GM12891 (cell line): ENCODE data around the gene CSH1.

Source experiments
- DNase-seq: peaks from one replicate; pipeline ENCODE4 v3.0.0; 2011; ENCODE audit warnings: low spot score; ENCODE audit not compliant: insufficient read length
- FAIRE-seq: peaks from 2 replicates; lab custom pipeline; 2011; peaks lifted over from hg19 to GRCh38; lab: Jason Lieb, UNC
- PAX5 ChIP-seq: IDR thresholded peaks from 2 replicates; pipeline ENCODE4 v1.6.1; 2011; ENCODE audit warnings: low read length, moderate library complexity, mild to moderate bottlenecking; ENCODE audit not compliant: insufficient read depth, severe bottlenecking
- POLR2A ChIP-seq: IDR thresholded peaks from 2 replicates; pipeline ENCODE4 v1.6.1; 2011; ENCODE audit warnings: low read depth, low read length, control low read depth
- POLR2AphosphoS5 ChIP-seq: IDR thresholded peaks from 2 replicates; pipeline ENCODE4 v1.6.1; 2011; ENCODE audit warnings: low read depth, low read length, control low read depth
- POU2F2 ChIP-seq: IDR thresholded peaks from 2 replicates; pipeline ENCODE4 v1.6.1; 2011; ENCODE audit warnings: low read depth, mild to moderate bottlenecking, control low read depth, low read length, moderate library complexity
- SPI1 ChIP-seq: IDR thresholded peaks from 2 replicates; pipeline ENCODE4 v1.6.1; 2011; ENCODE audit warnings: low read depth, low read length, control low read depth
- TAF1 ChIP-seq: IDR thresholded peaks from 2 replicates; pipeline ENCODE4 v1.6.1; 2011; ENCODE audit warnings: low read depth, low read length, control low read depth

The CSH1 gene

DNA sequence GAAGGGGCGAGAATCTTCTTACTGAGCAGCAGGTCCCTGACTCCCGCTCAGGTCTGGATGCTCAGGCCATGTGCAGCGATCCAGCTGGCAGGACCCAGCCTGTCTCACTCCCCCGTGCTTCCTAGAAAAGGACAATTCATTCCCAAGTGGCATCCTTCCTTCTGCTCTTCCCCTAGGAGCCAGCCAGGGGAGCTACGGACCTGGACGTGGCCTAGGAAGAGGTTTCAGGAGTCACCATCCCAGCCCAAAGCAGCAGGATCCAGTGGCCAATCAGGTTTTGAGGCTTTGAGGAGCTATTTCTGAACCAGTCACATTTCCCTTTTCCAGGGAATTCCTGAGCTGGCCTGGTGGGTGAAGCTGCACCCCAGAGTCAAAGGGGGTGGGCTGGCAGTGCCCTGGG, 43.5 kb upstream of the CSH1 start:
- DNase-seq (no peak), FAIRE-seq (no peak)
- no peak for TF ChIP-seq POLR2A
- no peak for TF ChIP-seq POLR2AphosphoS5
- TF ChIP-seq SPI1, result no peak
- TF ChIP-seq POU2F2, result no peak
- no peak for TF ChIP-seq PAX5
- no peak for TF ChIP-seq TAF1

DNA sequence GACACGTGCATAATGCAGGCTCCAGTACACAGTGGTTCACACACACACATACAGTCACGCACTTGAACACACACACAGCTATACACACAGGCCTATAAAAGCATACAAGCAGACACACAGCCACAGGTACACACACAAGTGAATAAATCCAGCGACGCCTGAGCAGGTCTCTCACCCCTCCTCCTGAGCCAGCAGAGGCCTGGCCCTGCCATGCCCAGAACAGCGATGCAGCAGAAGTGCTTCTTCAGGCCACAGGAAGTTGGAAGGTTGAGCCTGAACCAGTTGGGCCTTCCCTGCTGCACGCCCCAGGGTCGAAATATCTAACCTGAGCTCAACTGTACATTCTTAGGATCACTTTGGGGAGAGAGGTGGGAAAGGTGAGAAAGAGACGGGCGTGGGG, 43.0 kb upstream of the CSH1 start:
- DNase-seq (no peak), FAIRE-seq (no peak)
- TF ChIP-seq POLR2AphosphoS5 (no peak), POLR2A (no peak), SPI1 (no peak), POU2F2 (no peak), PAX5 (no peak), TAF1 (no peak)

DNA sequence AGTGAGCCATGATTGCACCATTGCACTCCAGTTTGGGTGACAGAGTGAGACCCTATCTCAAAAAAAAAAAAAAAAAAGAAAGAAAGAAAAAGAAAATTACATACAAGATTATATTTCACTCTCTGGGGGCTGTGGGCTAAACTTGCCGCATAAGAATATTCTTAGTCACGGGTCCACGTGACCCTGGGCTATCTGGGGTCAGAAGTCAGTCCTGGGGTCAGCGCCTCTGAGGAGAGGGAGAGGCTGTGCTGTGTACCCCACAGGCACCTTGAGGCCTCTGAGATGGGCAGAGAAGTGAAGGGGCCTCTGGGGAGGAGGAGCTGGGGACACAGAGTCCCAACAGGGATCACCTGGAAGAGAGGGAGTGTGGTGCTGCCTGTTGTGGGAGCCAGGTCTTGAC, 41.5 kb upstream of the CSH1 start:
- FAIRE-seq (no peak), DNase-seq (no peak)
- TF ChIP-seq PAX5 (no peak), POLR2AphosphoS5 (no peak), TAF1 (no peak), SPI1 (no peak), POU2F2 (no peak), POLR2A (no peak)

DNA sequence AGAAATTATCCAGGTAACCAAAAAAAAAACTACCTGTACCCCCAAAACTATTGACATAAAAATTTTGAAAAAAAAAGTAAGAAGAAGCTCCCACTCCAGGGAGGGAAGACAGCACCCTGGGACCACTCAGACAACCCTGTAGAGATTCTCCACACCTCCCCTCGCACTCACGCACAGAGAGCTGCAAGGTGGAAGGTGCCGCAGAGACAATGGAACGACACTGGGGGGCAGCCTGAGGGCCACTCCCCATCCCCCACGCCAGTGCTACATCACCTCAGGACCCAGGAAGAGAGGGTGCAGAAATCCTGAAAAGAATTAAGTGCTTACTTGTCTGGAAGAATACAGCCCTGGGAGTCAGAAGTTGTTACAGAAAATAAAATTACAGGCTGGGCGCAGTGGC, 40.9 kb upstream of the CSH1 start:
- DNase-seq (no peak), FAIRE-seq (no peak)
- TF ChIP-seq TAF1 (no peak), SPI1 (no peak), POLR2AphosphoS5 (no peak), PAX5 (no peak), POU2F2 (no peak), POLR2A (no peak)

GRCh38 chr17:63934183-63935112, 38.1 kb upstream of the CSH1 start:
- DNase-seq, result no peak
- TF ChIP-seq PAX5, result no peak
- FAIRE-seq, result peak; percentile 16

GRCh38 chr17:63933598-63933997, 37.2 kb upstream of the CSH1 start:
- no peak for DNase-seq
- FAIRE-seq, result no peak

GRCh38 chr17:63932721-63933120, 36.3 kb upstream of the CSH1 start:
- TF ChIP-seq PAX5 (no peak), POU2F2 (no peak), TAF1 (no peak), POLR2AphosphoS5 (no peak), POLR2A (no peak), SPI1 (no peak)
- DNase-seq (no peak), FAIRE-seq (no peak)

More at GRCh38 chr17:63933598-63933997, 37.2 kb upstream of the CSH1 start:
- TF ChIP-seq SPI1 (no peak), POU2F2 (no peak)

DNA sequence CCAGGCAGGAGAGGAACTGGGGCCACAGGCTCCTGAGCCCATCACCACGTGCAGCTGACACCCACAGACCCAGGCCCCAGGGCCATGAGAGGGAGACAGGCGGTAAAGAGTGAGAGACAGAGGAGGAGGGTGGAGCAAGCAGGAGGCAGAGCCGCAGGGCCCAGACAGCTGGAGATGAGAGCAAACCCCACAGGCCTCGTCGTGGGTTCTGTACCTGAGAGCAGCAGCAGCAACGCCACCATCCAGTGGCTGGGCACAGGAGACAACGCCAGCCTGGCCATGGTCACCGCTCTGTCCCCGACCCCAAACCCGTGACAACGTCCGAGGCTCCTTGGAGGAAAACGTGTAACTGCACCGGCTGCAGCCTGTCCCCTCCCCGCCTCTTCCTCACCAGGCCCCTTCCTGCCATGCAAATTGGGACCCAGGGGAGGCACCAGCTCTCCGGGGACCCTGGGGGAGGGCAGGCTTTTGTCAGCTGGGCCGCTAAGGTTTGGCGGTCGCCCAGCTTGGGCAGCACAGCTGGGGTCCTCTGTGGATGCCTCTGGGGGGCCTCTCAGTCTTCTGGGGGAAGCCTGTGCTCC, 35.7 kb upstream of the CSH1 start, which contains the start of gene CD79B:
Gene CD79B, minus strand, starts transcription at position 351 of the 581 bp plus-strand sequence. Its CDS starts 70 bp downstream, at position 281.
- peak; percentile 88 for DNase-seq
- TF ChIP-seq POLR2AphosphoS5 (no peak; the same call in 1 of the 2 replicates), SPI1 (peak; percentile 31; the same call in 1 of the 2 replicates), POU2F2 (peak; percentile 99), POLR2A (peak; percentile 57; the same call in 1 of the 2 replicates)
- FAIRE-seq, result peak; percentile 84

GRCh38 chr17:63930951-63931575, 34.7 kb upstream of the CSH1 start:
- DNase-seq, result peak; percentile 66
- FAIRE-seq, result peak; percentile 88
- peak; percentile 76 for TF ChIP-seq SPI1
- no peak for TF ChIP-seq POU2F2
- TF ChIP-seq POLR2A, result no peak
- no peak for TF ChIP-seq PAX5
